ENCODE measurements around the gene FGF22.

GRCh38 chr19:664913-665443 lies 25.3 kb downstream of the FGF22 start:
- TF ChIP-seq, protein P1, sequence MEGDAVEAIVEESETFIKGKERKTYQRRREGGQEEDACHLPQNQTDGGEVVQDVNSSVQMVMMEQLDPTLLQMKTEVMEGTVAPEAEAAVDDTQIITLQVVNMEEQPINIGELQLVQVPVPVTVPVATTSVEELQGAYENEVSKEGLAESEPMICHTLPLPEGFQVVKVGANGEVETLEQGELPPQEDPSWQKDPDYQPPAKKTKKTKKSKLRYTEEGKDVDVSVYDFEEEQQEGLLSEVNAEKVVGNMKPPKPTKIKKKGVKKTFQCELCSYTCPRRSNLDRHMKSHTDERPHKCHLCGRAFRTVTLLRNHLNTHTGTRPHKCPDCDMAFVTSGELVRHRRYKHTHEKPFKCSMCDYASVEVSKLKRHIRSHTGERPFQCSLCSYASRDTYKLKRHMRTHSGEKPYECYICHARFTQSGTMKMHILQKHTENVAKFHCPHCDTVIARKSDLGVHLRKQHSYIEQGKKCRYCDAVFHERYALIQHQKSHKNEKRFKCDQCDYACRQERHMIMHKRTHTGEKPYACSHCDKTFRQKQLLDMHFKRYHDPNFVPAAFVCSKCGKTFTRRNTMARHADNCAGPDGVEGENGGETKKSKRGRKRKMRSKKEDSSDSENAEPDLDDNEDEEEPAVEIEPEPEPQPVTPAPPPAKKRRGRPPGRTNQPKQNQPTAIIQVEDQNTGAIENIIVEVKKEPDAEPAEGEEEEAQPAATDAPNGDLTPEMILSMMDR (IDR thresholded peaks at IDR 0.05), result peak; percentile 93
- TF ChIP-seq ZFX (IDR thresholded peaks at IDR 0.05; ENCODE audit: borderline replicate concordance), result no peak
